AG09319 (cell line): Measurements from ENCODE around the gene ITPRID2.
A peak's percentile ranks its signal among the peaks of the same experiment; 100 is the strongest.

Experiments
- DNase-seq: peaks from one replicate; pipeline ENCODE4 v3.0.0-alpha.2; 2010; ENCODE audit warnings: low read depth; ENCODE audit errors: extremely low read depth
- TF ChIP-seq, protein P1 (sequence below): IDR thresholded peaks from 2 replicates; pipeline ENCODE4 v1.5.1; 2011; ENCODE audit warnings: low read depth, mild to moderate bottlenecking, inconsistent platforms, low read length, moderate library complexity

The ITPRID2 gene

GRCh38 chr2:181891258-181891965, at the start of gene ITPRID2:
ITPRID2 (plus strand) TSS chr2:181891730; CDS start chr2:181892067, 337 bp downstream.
- TF ChIP-seq, protein P1, sequence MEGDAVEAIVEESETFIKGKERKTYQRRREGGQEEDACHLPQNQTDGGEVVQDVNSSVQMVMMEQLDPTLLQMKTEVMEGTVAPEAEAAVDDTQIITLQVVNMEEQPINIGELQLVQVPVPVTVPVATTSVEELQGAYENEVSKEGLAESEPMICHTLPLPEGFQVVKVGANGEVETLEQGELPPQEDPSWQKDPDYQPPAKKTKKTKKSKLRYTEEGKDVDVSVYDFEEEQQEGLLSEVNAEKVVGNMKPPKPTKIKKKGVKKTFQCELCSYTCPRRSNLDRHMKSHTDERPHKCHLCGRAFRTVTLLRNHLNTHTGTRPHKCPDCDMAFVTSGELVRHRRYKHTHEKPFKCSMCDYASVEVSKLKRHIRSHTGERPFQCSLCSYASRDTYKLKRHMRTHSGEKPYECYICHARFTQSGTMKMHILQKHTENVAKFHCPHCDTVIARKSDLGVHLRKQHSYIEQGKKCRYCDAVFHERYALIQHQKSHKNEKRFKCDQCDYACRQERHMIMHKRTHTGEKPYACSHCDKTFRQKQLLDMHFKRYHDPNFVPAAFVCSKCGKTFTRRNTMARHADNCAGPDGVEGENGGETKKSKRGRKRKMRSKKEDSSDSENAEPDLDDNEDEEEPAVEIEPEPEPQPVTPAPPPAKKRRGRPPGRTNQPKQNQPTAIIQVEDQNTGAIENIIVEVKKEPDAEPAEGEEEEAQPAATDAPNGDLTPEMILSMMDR, result no peak

GRCh38 chr2:181844551-181845290, 46.8 kb upstream of the ITPRID2 start:
- DNase-seq, result no peak
- TF ChIP-seq, protein P1, result no peak

More at GRCh38 chr2:181891258-181891965, at the start of gene ITPRID2:
- DNase-seq, result peak; percentile 83

- no peak for DNase-seq
- TF ChIP-seq, protein P1, result no peak
Observed at GRCh38 chr2:181846399-181847197, 44.9 kb upstream of the ITPRID2 start.

DNA sequence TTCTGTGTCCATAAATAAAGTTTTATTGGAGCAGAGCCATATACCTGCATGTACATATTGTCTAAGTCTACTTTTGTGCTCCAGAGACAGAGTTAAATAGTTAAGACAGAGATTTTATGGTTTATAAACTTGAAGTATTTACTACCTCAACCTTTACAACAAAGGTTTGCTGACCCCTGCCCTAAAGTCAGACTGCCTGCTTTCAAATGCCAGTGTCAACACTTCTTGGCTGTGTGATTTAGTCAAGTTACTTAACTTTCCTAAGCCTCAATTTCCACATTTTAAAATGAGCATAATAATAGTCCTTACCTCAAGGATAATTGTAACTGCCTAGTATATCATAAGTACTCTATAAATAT, 44.4 kb upstream of the ITPRID2 start:
- no peak for DNase-seq
- TF ChIP-seq, protein P1, result no peak

- DNase-seq, result no peak
- TF ChIP-seq, protein P1, result no peak
Observed at GRCh38 chr2:181847702-181848101, 43.8 kb upstream of the ITPRID2 start.

GRCh38 chr2:181848261-181848886, 43.2 kb upstream of the ITPRID2 start:
- TF ChIP-seq, protein P1, result no peak
- DNase-seq, result no peak
